Neural progenitor cell (in vitro differentiated cells): ENCODE data around the gene RNFT2.

Experiments
- CTCF ChIP-seq: fragments of 200-600 bp; sonication (generic); IDR thresholded peaks from 2 replicates; pipeline ENCODE4 v1.5.1; 2017; ENCODE audit warnings: antibody characterized with exemption, mild to moderate bottlenecking
- EZH2 ChIP-seq: fragments of 200-600 bp; sonication (generic); IDR thresholded peaks from 2 replicates; pipeline ENCODE4 v1.6.1; 2017; ENCODE audit warnings: antibody characterized with exemption, mild to moderate bottlenecking, moderate library complexity
- EZH2phosphoT487 ChIP-seq: fragments of 200-600 bp; sonication (generic); IDR thresholded peaks from 2 replicates; pipeline ENCODE4 v1.6.1; 2017; ENCODE audit warnings: antibody characterized with exemption

GRCh38 chr12:116898669-116899068 is 160.6 kb downstream of the RNFT2 start:
- TF ChIP-seq CTCF (no peak), EZH2phosphoT487 (no peak), EZH2 (no peak)
